H1 (cell line): ENCODE results near the gene MEIS2.

ENCODE experiments used
- EP300 ChIP-seq, 2 experiments: IDR thresholded peaks; 1 replicate in 1 of 2; 2 replicates in 1 of 2; pipeline ENCODE4 v1.6.1; 2011 to 2012; ENCODE audit warnings: low read depth in 2 of 2, low read length in 2 of 2, mild to moderate bottlenecking in 2 of 2, borderline replicate concordance in 1 of 2, inconsistent platforms in 1 of 2, moderate library complexity in 1 of 2
- EZH2 ChIP-seq: fragments of 200-600 bp; sonication (generic); IDR thresholded peaks from 2 replicates; pipeline ENCODE4 v1.7.1; 2012; ENCODE audit warnings: low read depth, mild to moderate bottlenecking, moderate library complexity, low read length, inconsistent platforms; ENCODE audit not compliant: severe bottlenecking
- GTF2F1 ChIP-seq: IDR thresholded peaks from 2 replicates; pipeline ENCODE4 v1.6.1; 2012; ENCODE audit warnings: low read depth, low read length, improper control_type of control experiment, borderline replicate concordance
- JUND ChIP-seq: IDR thresholded peaks from 2 replicates; pipeline ENCODE4 v1.6.1; 2011; ENCODE audit warnings: mild to moderate bottlenecking, improper control_type of control experiment, low read length
- KDM1A ChIP-seq: fragments of 200-600, 300-600 bp; sonication (generic); IDR thresholded peaks from 2 replicates; pipeline ENCODE4 v1.7.1; 2016; ENCODE audit warnings: mild to moderate bottlenecking, low read length, borderline replicate concordance
- POLR2A ChIP-seq, 2 experiments: IDR thresholded peaks; 1 replicate in 1 of 2; 2 replicates in 1 of 2; pipeline ENCODE4 v1.6.1; 2011; ENCODE audit warnings: low read depth in 2 of 2, low read length in 2 of 2, mild to moderate bottlenecking in 2 of 2; ENCODE audit errors: control extremely low read depth in 1 of 2
- POLR2AphosphoS5 ChIP-seq: IDR thresholded peaks from 2 replicates; pipeline ENCODE4 v1.6.1; 2011; ENCODE audit warnings: low read depth, low read length
- TF ChIP-seq, protein P1 (sequence below), 3 experiments: IDR thresholded peaks; 1 replicate in 2 of 3; 2 replicates in 1 of 3; pipeline versions ENCODE4 v1.5.1 to v1.6.1; 2011; ENCODE audit warnings: low read length in 3 of 3, mild to moderate bottlenecking in 3 of 3, inconsistent platforms in 2 of 3, low read depth in 1 of 3, moderate library complexity in 1 of 3; ENCODE audit not compliant: insufficient read depth in 1 of 3; ENCODE audit errors: control extremely low read depth in 1 of 3
- TF ChIP-seq, protein P2 (sequence below): IDR thresholded peaks from 2 replicates; pipeline ENCODE4 v1.6.1; 2012; ENCODE audit warnings: low read length, inconsistent platforms

DNA sequence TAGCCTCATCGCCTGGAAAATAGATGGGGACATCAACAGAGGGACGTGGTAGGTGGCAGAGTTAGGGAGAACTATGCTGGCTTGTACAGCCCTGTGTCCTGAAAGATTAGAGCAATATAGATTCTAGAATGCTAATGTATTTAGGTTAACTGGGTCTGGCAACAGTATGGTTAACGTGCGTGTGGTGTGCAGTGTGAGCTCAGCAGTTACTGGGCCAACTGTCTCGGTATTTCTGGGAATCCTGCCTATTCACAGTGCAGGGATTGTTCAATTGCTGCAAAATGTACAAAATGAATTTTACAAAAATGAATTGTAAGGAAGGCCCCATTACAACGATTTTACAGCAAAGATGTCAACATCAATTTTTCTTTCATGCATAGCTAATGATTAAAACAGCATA is 20.6 kb downstream of the MEIS2 start:
- TF ChIP-seq JUND = no peak
- TF ChIP-seq POLR2AphosphoS5 = no peak
- TF ChIP-seq POLR2A (IDR thresholded peaks at IDR 0.05; ENCODE audit: control extremely low read depth in 1 of 2, low read depth in 2 of 2, low read length in 2 of 2) = no peak
- no peak for TF ChIP-seq EP300 (IDR thresholded peaks at IDR 0.05; ENCODE audit: borderline replicate concordance in 1 of 2, low read depth in 2 of 2, low read length in 2 of 2)
- TF ChIP-seq, protein P1, sequence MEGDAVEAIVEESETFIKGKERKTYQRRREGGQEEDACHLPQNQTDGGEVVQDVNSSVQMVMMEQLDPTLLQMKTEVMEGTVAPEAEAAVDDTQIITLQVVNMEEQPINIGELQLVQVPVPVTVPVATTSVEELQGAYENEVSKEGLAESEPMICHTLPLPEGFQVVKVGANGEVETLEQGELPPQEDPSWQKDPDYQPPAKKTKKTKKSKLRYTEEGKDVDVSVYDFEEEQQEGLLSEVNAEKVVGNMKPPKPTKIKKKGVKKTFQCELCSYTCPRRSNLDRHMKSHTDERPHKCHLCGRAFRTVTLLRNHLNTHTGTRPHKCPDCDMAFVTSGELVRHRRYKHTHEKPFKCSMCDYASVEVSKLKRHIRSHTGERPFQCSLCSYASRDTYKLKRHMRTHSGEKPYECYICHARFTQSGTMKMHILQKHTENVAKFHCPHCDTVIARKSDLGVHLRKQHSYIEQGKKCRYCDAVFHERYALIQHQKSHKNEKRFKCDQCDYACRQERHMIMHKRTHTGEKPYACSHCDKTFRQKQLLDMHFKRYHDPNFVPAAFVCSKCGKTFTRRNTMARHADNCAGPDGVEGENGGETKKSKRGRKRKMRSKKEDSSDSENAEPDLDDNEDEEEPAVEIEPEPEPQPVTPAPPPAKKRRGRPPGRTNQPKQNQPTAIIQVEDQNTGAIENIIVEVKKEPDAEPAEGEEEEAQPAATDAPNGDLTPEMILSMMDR (IDR thresholded peaks at IDR 0.05; ENCODE audit: control extremely low read depth in 1 of 3, insufficient read depth in 1 of 3, low read depth in 1 of 3, low read length in 3 of 3) = no peak
- TF ChIP-seq, protein P2, sequence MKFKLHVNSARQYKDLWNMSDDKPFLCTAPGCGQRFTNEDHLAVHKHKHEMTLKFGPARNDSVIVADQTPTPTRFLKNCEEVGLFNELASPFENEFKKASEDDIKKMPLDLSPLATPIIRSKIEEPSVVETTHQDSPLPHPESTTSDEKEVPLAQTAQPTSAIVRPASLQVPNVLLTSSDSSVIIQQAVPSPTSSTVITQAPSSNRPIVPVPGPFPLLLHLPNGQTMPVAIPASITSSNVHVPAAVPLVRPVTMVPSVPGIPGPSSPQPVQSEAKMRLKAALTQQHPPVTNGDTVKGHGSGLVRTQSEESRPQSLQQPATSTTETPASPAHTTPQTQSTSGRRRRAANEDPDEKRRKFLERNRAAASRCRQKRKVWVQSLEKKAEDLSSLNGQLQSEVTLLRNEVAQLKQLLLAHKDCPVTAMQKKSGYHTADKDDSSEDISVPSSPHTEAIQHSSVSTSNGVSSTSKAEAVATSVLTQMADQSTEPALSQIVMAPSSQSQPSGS = no peak
- TF ChIP-seq GTF2F1 = no peak
- no peak for TF ChIP-seq KDM1A
- TF ChIP-seq EZH2 = no peak
